Measurements from ENCODE around the gene CCS.

DNA sequence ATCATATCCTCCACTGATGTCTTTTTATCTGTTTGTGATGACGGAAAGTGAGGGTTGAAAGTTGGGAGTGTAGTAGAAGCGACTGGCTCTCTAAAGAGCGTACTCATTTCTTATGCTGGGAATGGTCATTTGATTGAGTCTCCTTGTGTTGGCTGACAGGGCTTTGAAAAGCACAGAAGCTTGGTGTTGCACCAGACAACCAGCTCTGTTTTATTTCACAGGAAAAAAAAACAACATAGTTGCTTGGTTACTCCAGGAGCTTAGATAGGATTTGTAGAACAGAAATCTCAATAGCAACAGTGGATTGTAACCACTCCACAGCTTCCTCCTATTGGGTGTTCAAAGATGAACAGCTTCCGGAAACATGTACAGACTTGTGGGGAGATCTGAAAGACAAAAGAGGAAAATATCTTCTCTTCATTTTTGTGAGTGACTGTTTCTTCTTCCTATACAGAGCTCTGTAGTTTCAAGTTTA is 26.1 kb downstream of the CCS start:
- TF ChIP-seq CTCF (IDR thresholded peaks at IDR 0.05) (no peak), POLR2A (IDR thresholded peaks at IDR 0.05) (peak in 2 of 3 donors; percentile 25 to 62)

Measured in body of pancreas (tissue), 4 donors.